Liver (tissue), 3 donors: ENCODE data around the gene CLEC5A.

Experiments
- FOXA1 ChIP-seq: IDR thresholded peaks from 2 replicates; pipeline ENCODE4 v1.6.1; 2016; ENCODE audit warnings: antibody characterized with exemption
- JUND ChIP-seq, 2 donors: IDR thresholded peaks; 2 replicates each; pipeline ENCODE4 v1.6.1; 2016; ENCODE audit warnings: antibody characterized with exemption in 2 of 2
- RAD21 ChIP-seq, 2 donors: IDR thresholded peaks; 2 replicates each; pipeline ENCODE4 v1.6.1; 2016; ENCODE audit warnings: antibody characterized with exemption in 2 of 2, mild to moderate bottlenecking in 2 of 2
- SP1 ChIP-seq: IDR thresholded peaks from 2 replicates; pipeline ENCODE4 v1.6.1; 2018; ENCODE audit warnings: antibody characterized with exemption, mild to moderate bottlenecking
- TAF1 ChIP-seq: conservative IDR thresholded peaks from 2 replicates; pipeline ENCODE4 v1.6.1; 2016; ENCODE audit warnings: antibody characterized with exemption, mild to moderate bottlenecking
- TF ChIP-seq, protein P1 (sequence below): fragments of 150-350 bp; IDR thresholded peaks from 2 replicates; pipeline ENCODE4 v1.5.1; 2017; ENCODE audit warnings: improper control_type of control experiment, low read depth, low read length; ENCODE audit not compliant: missing input control
- TF ChIP-seq, protein P2 (sequence below): IDR thresholded peaks from 2 replicates; pipeline ENCODE4 v1.6.1; 2016; ENCODE audit warnings: antibody characterized with exemption, mild to moderate bottlenecking
- TF ChIP-seq, protein P3 (sequence below): IDR thresholded peaks from 2 replicates; pipeline ENCODE4 v1.6.1; 2016; ENCODE audit warnings: antibody characterized with exemption
- donor health status: healthy.
- donor health status: healthy.

DNA sequence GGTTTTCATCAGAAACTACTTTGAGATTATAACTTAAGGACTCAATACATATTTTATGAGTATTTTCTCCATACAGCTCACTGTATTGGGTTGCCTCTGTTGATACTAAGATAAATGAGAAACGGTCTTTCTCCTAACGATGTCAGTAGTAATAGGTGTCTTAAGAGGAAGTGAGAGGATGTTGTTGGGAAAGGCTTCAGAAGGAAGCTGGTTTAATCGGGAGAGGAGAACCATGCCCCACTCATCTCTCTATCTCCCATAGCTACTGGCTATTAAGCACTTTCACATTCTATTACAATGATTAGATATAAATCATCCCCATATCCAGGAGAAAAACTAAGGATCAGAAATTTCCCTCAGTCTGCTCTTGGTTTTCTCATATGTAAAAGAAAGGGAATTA lies 2.0 kb downstream of the CLEC5A start:
- TF ChIP-seq, protein P1, sequence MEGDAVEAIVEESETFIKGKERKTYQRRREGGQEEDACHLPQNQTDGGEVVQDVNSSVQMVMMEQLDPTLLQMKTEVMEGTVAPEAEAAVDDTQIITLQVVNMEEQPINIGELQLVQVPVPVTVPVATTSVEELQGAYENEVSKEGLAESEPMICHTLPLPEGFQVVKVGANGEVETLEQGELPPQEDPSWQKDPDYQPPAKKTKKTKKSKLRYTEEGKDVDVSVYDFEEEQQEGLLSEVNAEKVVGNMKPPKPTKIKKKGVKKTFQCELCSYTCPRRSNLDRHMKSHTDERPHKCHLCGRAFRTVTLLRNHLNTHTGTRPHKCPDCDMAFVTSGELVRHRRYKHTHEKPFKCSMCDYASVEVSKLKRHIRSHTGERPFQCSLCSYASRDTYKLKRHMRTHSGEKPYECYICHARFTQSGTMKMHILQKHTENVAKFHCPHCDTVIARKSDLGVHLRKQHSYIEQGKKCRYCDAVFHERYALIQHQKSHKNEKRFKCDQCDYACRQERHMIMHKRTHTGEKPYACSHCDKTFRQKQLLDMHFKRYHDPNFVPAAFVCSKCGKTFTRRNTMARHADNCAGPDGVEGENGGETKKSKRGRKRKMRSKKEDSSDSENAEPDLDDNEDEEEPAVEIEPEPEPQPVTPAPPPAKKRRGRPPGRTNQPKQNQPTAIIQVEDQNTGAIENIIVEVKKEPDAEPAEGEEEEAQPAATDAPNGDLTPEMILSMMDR, result no peak
- TF ChIP-seq JUND (IDR thresholded peaks at IDR 0.05), result no peak
- TF ChIP-seq, protein P2, sequence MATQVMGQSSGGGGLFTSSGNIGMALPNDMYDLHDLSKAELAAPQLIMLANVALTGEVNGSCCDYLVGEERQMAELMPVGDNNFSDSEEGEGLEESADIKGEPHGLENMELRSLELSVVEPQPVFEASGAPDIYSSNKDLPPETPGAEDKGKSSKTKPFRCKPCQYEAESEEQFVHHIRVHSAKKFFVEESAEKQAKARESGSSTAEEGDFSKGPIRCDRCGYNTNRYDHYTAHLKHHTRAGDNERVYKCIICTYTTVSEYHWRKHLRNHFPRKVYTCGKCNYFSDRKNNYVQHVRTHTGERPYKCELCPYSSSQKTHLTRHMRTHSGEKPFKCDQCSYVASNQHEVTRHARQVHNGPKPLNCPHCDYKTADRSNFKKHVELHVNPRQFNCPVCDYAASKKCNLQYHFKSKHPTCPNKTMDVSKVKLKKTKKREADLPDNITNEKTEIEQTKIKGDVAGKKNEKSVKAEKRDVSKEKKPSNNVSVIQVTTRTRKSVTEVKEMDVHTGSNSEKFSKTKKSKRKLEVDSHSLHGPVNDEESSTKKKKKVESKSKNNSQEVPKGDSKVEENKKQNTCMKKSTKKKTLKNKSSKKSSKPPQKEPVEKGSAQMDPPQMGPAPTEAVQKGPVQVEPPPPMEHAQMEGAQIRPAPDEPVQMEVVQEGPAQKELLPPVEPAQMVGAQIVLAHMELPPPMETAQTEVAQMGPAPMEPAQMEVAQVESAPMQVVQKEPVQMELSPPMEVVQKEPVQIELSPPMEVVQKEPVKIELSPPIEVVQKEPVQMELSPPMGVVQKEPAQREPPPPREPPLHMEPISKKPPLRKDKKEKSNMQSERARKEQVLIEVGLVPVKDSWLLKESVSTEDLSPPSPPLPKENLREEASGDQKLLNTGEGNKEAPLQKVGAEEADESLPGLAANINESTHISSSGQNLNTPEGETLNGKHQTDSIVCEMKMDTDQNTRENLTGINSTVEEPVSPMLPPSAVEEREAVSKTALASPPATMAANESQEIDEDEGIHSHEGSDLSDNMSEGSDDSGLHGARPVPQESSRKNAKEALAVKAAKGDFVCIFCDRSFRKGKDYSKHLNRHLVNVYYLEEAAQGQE, result no peak
- TF ChIP-seq, protein P3, sequence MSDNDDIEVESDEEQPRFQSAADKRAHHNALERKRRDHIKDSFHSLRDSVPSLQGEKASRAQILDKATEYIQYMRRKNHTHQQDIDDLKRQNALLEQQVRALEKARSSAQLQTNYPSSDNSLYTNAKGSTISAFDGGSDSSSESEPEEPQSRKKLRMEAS, result no peak
- no peak for TF ChIP-seq FOXA1
- TF ChIP-seq SP1, result no peak
- TF ChIP-seq RAD21 (IDR thresholded peaks at IDR 0.05), result no peak
- TF ChIP-seq TAF1, result no peak
